Measurements from ENCODE around the gene REXO4.

DNA sequence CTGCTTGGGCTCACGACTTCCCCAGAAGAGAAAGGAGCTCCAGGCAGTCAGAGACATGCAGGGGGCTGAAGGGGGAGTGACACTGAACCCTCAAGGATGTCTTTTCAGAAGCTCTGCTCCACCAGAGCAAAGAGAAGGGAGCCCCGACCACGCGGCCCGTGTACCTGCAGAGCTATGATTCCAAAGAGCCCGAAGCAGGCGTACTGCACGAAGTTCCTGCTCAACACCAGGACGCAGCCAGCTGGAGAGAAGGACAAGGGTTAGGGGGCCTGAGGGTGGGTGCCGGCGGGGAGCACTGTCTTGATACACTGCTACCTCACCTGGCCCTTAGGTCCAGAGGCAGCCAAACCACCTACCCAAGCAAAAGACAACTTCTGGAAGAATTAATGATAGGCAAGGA, 51.4 kb downstream of the REXO4 start:
- TF ChIP-seq, protein P1, sequence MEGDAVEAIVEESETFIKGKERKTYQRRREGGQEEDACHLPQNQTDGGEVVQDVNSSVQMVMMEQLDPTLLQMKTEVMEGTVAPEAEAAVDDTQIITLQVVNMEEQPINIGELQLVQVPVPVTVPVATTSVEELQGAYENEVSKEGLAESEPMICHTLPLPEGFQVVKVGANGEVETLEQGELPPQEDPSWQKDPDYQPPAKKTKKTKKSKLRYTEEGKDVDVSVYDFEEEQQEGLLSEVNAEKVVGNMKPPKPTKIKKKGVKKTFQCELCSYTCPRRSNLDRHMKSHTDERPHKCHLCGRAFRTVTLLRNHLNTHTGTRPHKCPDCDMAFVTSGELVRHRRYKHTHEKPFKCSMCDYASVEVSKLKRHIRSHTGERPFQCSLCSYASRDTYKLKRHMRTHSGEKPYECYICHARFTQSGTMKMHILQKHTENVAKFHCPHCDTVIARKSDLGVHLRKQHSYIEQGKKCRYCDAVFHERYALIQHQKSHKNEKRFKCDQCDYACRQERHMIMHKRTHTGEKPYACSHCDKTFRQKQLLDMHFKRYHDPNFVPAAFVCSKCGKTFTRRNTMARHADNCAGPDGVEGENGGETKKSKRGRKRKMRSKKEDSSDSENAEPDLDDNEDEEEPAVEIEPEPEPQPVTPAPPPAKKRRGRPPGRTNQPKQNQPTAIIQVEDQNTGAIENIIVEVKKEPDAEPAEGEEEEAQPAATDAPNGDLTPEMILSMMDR (IDR thresholded peaks at IDR 0.05), result no peak
- no peak for TF ChIP-seq POLR2A (IDR thresholded peaks at IDR 0.05)

Data from heart left ventricle (tissue), 13 donors.